ENCODE measurements around the gene ZSWIM7. TPM values are rescaled to one million over a fixed set of nuclear protein-coding genes. Genes with fewer than 3 reads are reported as not detected.

Gene ZSWIM7
- total RNA-seq: 11.9 and 20.2 TPM in 2 replicates

GRCh38 chr17:15999141-15999973, at the start of gene ZSWIM7, which contains the start of gene TTC19:
Gene ZSWIM7, minus strand, starts transcription at chr17:15999704. Its CDS starts 110 bp downstream, at chr17:15999594.
Gene TTC19, plus strand, starts transcription at chr17:15999824. Its CDS starts 25 bp downstream, at chr17:15999849.

GRCh38 chr17:15944759-15945526, 54.6 kb downstream of the ZSWIM7 start, which contains the start of gene ADORA2B:
Gene ADORA2B, plus strand, starts transcription at chr17:15945130. Its CDS starts 119 bp downstream, at chr17:15945249.

Other genes starting within 250 kb of the ZSWIM7 start
- 14.9 and 21.6 TPM in 2 replicates for gene ADORA2B, start 54.6 kb downstream of the ZSWIM7 start, total RNA-seq
- 27.0 and 33.5 TPM in 2 replicates for gene TTC19, start 120 bp upstream of the ZSWIM7 start, total RNA-seq
- gene NCOR1, start 215.8 kb upstream of the ZSWIM7 start, total RNA-seq: 73.0 and 104 TPM in 2 replicates
- gene PIGL, start 217.5 kb upstream of the ZSWIM7 start, total RNA-seq: 19.3 and 37.0 TPM in 2 replicates